ENCODE measurements around the gene B4GALT3.

B4GALT3 gene

DNA sequence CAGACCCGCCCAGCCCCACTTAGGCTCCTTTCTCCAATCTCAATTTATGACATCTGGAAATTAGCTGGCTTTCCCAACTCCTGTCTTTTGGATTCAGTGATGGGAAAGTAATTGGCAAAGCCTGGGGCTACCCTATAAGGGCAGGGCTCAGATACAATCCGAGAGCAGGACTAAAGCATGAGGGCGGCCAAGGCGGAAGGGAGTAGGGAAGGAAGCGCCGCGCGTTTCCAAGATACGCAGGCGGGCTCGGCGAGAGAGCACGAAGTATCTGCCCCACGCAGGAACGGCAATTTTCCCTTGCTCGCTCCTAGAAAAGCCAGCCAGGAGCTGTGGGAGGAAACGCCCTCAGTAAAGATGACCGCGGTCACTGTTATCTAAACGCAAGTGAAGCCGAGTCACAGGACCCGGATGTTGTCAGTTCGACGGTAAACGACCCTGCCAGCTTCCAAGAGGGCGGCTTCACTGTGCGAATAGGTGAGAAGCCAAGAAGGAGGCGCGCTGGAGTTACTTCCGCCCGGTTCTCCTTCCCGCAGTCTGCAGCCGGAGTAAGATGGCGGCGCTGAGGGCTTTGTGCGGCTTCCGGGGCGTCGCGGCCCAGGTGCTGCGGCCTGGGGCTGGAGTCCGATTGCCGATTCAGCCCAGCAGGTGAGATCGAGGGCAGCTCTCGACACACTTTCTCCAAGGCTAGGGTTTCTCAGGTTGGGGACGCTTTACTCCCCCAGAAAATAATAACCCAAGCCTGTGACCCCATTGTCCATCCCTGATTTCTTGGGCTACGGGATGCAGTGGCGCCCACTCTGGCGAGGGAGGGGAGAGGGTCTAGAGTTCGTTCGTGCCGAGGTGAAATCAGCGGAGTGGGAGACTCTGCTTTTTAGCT, 24.8 kb upstream of the B4GALT3 start, which contains the start of gene NDUFS2:
Gene NDUFS2, plus strand, starts transcription at position 532 of the 877 bp plus-strand sequence. Its CDS starts 19 bp downstream, at position 551.
- DNase-seq: peak; percentile 98 to 99

DNA sequence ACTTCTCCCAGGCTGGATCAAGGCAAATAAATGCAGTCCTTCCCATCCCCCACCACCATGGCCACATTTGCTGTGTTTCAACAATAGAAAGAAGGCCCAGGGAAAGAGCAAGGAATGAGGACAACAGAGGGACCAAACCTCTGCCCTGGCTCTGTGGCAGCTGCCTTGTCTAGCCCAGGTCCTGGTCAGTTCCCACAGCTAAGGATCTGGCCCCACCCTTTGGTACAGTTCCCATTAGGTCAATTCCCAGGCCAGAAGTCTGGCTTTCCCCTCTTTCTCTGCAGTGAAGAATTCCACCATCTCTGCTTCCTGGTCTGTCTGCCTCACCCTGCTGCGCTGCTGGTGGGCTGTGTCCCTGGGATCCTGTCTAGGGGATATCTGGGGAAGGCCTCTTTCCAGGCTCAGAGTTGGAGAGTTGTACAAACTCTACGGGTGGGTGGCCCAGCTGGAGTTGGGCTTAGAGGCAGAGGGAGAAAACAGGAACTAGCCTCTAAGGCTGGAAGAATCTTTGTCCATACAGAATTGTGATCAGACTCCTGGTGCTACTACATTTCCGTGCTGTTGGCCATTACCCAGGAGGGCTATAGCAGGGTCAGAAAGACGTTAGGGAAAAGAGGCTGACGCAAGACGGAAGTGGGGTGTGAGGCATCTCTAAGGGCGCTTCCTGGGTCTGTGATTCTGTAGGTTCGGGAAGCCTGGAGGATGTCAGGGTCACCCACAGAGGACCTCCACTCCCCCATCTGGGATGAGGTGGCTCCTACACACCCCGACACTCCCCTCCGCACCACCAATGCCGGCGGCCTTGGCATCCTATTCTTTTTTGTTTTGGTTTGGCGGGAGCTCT, 23.9 kb upstream of the B4GALT3 start:
- peak; percentile 42 to 60 for DNase-seq

DNA sequence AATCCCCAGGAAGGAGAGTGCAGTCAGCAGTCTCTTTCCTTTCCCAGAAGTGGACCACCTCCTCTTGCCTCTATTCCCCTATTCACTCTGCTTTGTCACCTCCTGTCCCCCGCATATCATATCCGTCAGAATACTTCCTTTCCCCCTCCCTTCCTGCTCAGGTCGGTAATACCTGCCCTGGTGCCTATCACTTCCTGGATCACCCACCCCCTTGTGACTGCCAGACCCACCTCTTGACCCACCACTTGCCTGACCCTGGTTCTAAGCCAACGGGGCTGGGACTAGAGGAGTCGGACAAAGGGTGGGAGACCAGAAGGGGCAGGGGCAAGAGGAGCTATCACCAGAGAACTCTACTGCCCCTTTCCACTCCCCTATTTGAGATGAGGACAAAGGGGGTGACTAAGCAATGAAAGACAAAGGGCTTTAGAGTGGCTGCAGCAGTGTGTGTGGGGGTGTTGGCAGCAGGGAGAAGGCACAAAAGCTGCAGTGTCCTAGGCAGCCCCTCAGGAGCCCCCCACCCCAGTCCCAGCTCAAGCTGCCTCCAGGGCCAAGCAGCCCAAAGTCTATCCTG, 23.2 kb upstream of the B4GALT3 start:
- DNase-seq: no peak

DNA sequence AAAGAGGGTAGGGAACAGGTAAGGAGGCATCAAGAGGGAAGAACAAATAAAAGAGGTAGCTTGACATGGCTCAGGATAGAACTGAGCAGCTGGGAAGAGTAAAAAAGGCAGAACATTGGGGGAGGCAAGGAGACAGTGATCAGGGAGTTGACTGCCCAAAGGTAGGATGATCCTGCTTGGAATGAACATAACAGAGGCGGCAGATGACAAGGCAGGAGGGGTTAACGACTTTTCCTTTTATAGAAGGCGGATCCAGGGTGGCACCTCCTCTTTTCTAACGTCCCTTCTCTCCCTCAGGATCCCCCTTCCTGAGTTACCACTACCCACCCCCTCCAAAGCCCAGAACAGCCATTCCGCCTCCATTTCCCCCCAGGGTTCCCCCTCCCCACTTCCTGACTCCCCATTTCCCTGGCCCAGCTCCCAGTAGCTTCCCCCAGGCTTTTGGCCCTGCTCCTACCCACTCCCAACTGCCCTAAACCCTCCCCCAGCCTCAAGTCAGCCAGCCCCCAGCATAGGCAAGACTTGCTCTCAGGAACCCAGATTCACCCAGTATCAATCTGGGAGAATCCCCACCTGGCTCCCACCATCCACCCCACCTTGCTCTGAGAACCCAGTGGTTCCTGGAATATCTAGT, 22.3 kb upstream of the B4GALT3 start:
- no peak for DNase-seq

DNA sequence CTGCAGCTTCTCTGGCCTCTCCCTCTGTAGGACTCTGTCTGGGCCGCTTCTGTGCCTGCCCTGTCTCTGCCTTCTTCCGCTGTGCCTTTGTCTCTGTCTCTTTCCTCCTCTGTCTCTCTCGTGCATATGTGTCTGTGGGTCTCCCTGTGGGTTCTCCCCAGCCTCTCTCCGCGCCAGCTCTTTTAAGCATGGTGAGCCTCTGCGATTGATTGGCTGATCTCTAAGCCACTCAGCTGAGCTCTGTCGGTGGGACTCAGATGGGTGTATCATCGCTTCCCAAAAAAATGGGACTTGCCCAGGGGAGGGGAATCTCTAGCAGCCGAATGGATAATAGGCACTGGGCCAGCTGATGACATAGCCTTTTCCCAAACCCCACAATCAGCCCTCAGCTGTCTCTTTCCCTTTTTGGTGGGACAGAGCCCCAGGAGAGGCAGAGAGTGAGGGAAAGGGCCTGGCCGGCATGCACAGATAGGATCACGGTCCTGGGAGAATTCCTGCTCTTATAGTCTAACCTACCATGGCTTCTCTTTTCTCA, 21.7 kb upstream of the B4GALT3 start, which contains the start of gene ADAMTS4:
Gene ADAMTS4, minus strand, starts transcription at position 158 of the 535 bp plus-strand sequence. CDS start 427 bp downstream, outside the sequence.
- peak in 1 of 2 experiments; percentile 34 for DNase-seq

DNA sequence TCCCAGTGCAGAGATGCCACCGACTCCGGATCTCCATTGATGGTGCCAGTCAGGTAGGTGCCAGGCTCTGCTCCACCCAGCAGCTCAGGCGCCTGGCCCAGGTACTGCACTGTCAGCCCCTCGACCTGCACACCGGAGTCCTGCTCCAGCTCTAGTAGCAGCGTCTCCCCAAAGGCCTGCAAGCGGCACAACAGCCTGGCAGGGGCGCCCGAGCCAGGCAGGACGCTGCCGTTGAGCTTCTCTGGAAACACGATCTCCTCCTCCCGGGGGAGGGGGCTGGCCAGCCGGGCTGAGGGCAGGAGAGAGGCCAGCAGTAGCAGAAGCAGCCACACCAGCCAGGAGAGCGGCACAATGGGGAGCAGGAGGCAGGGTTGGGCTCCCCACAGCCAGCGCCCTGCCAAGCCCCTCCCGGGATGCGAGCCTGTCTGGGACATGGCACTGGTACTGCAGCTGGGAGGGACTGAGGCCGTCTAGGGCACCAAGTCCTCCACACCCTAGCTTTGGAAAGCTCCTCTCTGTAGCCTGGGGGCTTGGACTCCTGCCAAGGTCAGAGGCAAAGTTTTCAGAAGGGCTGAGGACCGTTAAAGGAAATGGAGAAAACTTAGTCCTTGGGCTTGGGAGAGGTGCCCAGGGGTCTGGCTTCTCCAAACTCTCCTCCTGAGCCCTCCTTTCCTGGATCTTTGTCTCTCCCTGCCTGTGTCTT, 21.0 kb upstream of the B4GALT3 start:
- peak in 1 of 2 experiments; percentile 39 for DNase-seq

DNA sequence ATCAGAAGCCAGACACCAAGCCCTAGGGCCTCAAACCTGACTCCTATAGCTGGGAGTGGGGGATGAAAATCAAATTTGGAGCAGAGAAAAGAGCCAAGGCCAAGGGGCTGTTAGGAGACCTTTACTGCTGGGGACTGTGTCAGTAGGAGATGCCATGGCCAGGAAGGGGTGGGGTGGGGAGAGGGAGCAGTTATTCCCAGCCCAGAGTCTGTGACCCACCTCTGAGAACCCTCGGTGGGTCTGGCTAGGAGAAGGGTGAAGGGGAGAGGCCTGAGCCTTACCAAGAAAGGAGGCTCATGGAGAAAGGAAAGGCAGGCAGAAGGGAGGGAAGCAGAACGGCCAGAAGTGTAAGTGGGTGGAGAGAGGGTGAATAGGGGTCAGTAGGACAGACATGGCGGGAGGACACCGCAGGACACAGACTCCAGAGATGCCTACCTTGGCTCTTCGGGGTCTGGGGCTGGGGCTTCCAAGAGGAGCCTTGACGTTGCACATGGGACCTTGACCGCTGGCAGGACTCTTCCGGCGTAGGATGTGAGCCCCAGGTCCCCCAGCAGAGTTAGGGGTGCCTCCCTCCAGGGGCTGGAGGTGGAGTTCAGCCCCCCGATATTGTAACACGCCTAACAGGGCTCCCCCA, 20.4 kb upstream of the B4GALT3 start:
- no peak for DNase-seq

DNA sequence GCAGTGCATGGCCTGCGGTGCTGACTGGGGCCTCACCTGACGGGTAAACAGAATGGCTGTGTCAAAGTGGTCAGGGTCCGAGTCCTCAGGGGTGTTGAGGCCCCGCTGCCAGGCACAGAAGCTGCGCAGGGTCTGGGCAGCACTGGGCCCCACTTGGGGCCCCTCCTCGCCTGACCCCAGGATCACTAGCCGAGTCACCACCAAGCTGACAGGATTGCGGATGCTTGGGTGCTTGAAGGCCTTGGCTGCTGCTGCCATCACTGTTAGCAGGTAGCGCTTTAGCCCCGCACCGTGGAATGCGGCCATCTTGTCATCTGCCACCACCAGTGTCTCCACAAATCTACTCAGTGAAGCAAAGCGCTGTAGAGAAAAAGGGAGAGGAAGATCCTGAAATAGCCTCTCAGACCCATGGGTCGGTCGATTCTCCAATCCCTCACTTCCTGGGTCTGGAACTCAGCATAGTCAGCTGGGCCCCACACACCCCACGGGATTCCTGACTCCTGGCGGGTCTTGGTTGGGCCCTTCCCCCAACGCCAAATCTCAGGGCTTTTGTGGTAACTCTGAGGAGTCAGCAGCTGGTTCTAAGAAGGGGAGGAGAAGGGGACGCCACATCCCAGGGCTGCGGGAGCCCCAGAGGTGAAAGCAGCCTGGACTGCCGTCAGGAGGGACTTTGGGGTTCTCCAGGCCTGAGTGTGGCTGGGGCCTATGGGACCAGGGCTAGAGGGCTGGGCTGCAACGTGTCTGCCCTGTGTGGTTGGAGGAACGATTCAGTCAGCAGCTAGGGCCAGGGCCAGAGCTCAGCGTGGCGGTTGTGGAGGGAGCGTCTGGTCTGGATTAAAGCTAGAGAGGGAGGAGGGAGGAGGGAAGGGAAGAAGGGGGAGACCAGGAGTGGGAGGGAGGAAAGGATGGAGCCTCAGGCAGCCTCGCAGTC, 19.5 kb upstream of the B4GALT3 start:
- no peak for DNase-seq

DNA sequence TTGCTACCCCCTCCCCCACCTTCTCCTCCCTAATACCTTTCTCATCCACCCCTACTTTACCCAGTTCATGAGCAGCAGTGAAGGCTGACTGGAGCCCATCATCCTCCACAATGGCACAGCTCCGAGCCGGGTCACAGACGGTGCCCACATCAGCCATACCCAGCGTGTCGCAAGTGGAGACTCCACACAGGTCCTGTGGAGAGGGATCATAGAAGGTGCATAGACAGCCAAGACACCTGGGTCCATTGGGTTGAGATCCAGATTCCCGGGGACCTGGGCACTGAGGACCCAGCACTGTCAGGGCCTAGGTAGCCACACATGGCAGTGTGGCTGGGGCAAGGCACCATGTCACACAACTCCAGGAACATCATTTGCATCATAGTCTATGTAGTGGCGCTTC, 18.8 kb upstream of the B4GALT3 start:
- no peak for DNase-seq

DNA sequence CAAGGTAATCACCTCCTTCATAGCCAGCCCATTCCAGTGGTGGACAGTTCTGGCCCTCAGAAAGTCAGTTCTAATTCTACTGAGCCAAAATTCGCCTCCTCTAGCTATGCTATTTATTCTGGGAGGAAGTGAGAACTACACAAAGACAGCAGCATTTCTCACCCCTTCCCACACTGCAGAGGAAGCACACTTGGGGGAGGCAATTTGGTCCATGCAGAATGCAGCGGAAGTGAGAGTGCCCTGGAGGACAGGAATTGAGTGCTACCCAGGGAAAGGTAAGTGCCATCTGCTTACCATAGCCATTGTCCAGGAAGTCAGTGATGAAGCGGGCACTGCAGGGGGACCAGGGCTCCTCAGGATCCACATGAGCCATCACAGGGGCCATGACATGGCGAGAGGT, 17.9 kb upstream of the B4GALT3 start:
- DNase-seq: peak; percentile 12 to 25

DNA sequence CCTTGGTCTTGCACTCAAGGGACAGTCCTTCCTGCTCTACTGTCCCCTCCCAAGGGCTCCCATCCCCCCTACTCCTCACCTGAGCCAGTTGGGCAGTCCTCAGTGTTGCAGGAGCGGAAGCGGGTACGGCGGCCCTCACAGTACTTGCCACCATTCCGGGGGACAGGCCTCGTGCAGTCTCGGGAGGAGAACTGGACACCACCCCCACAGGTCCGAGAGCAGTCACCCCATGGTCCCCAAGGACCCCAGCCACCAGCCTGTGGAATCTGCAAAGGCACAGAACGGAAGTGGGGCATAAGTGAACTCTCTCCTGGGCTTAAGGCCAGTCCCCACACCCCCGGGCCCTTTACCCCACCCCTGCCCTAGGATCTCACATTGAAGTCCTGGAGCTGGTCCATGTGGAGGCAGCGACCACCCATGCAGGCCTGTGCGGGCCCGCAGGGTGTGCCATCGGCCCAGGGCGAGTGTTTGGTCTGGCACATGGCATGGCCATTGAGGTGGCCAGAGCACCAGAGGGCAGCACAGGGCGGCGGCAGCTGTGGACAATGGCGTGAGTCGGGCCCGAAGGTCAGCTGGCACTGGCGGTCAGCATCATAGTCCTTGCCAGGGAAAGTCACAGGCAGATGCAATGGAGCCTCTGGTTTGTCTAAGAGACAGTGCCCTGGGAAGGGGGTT, 16.4 kb upstream of the B4GALT3 start:
- DNase-seq: no peak

DNA sequence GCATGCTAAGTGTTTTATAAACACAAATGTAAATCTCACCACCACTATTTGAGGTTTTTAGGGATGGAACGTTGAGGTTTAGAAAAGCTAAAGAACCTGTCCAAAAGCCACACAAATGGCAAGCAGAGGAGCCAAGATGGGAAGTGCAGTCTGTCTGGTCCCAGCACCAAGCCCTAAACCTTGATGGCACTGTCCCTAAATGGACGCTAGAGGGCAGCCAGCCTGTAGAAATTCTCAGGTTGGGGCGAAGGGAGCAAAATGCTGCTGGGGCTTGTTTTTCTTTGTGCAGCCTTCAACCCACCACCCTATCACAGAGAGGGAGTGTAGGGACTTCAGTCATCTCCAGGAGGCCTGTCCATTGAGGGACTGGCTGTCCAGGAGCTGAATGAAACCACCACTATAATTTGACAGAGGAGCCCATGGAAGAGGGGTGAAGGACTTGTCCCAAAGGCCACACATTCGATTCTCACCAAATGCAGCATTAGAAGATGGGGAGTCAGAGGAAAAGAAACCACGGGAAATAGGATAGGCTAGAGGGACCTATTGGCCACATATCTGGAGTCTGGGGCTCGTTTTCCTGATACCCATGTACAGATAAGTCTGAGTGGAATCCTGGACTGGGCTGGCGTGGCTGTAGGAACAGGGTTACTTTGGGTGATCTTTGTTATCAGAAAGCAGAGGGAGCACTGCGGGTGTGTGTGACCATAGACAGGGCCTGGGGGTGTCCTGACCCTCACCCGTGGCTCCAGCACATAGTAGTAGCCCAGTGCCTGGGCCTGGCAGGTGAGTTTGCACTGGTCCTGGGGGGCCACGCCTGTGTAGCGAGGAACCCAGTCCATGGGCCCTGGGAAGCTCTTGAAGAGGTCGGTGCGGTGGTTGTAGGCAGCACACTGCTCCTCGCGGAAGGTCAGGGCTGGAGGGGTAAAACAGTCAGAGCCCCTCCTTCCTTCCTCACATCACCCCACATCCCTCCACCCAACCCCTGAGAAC, 15.5 kb upstream of the B4GALT3 start:
- DNase-seq: peak; percentile 91 to 93

DNA sequence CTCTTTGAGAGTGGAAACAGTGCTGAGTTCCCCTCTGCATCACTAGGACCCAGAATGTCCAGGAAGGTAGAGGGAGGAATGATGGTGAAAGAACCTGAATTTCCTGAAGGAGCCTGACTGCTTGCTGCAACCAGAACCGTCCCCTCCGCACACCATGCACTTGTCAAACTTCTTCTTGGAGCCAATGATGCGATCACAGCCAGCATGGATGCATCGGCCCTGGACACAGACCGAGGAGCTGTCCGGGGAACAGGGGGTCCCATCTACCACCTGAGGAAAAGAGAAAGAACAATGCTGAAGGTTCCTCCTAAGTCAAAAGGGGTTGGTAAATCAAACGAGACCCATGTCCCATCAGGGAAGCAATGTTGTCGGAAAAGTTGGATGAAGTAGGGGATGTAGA, 14.7 kb upstream of the B4GALT3 start:
- no peak for DNase-seq

DNA sequence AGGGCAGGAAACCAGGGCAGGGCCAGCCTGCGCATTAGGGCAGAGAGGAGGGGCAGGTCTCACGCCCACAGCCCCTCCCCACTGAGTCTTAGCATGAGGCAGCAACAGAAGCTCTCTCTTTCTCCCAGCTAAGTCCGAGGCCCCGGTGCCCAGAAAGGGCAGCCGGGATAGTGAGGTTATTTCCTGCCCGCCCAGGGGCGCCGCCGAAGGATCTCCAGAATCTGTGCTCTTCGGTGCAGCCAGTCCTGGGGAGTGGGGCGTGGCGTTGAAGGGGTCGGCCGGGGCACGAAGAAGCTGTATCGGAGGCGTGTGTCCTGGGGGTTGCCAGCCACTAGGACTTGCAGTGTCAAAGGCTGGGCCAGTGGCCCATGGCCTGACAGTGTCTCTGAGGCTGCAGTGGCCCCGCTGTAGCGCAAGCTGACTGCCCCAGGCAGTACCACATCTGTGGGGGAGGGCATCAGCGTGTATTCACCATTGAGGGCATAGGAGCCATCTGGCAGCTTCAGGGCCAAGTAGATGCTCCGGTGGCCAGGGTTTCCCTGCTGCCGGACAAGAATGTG, 13.7 kb upstream of the B4GALT3 start:
- DNase-seq: no peak

DNA sequence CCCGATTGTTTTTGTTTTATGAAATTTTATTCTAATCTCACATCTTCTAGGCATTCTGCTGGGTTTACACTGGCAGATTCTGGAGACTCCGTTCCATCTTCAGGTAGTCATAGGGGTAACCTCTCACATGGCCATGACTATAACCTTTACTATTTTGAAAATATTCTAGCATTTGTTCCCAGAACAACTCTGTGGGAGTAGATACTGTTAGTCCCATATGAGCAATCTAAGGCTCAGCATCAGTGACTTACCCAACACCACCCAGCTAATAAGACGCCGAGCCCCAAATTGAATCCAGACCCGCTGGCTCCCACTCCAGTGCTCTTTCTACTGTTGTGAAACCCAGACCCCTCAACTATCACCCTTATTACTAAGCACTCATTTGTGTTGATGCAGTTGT, 11.7 kb upstream of the B4GALT3 start:
- DNase-seq: no peak

DNA sequence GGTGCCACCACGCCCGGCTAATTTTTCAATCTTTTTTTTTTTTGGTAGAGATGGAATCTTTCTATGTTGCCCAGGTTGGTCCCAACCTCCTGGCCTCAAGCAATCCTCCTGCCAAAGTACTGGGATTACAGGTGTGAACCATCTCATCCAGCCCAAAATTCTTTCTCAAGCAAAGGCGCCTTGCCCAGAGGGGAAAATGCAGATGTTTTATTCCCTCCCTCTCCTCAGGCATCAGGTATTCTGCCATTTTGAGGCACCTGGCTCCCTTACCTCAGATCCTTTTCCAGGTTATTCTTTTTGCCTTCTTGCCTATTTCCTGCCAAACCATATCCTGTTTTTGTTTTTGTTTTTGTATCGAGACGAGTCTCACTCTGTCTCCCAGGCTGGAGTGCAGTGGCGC, 11.1 kb upstream of the B4GALT3 start:
- no peak for DNase-seq

DNA sequence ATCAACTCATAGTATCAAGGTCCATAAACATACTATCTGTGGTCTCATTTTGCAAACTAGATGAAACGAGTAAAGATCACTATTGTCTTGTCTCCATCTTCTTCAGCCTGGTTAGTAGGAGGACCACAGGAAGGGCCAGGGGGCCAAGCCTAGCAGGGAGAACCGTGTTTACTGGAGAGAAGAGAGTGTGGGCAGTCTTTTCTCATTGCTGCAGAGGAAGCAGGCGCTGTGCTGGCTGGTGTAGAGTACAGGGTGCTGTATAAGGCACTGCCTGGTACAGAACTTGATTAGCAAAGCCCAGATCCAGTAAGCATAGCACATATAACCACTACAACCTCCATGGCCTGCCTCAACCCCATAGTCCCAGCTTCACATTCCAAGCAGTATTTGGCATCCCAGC, 10.0 kb upstream of the B4GALT3 start:
- DNase-seq: no peak

DNA sequence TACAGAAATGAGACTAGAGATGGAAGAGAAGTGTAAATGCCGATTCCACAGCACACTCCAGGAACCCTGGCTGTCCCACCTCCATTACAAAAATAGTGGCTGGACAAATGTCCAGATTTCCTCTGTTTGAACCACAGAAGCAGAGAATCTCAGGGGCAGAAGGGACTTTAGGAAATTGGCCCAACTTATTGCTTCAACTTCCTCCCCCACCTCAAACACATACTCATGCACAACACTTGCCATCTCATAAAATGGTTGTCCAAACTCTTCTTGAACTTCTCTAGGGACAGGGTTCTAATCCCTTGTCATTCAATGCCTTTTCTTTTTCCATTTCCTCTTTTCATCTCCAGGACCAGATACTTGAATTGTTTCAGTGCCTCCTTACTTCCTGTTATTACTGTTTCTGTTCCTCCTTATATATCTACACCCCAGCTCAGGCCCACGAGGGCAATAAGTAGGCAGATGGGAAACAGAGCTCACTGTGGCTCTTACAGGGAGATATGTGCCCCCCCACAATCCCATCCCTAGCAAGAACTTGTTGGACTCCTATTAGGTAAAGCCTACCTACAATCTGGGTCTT, 8.5 kb upstream of the B4GALT3 start:
- peak; percentile 82 to 84 for DNase-seq
